Thyroid gland (tissue), 4 donors: ENCODE data around the gene OR10J5. TPM values are rescaled to one million over a fixed set of nuclear protein-coding genes. Genes with fewer than 3 reads are reported as not detected.

Experiments used
- DNase-seq, 2 donors: peaks; one replicate each; pipeline ENCODE4 v3.0.0-alpha.2; 2019
- H3K27ac ChIP-seq, 3 donors: fragments of 200-600 bp; sonication (generic); 1 replicate in 2 of 3; 2 replicates in 1 of 3; pipeline ENCODE4 v1.5.1; 2016 to 2019; ENCODE audit warnings: mild to moderate bottlenecking in 1 of 3, moderate library complexity in 1 of 3
- H3K27me3 ChIP-seq: fragments of 200-600 bp; sonication (generic); one replicate; pipeline ENCODE4 v1.5.1; 2019
- H3K36me3 ChIP-seq, 2 donors: fragments of 200-600 bp; sonication (generic); one replicate each; pipeline ENCODE4 v1.5.1; 2016 to 2019
- H3K4me1 ChIP-seq, 2 donors: fragments of 200-600 bp; sonication (generic); one replicate each; pipeline ENCODE4 v1.5.1; 2017 to 2019
- H3K4me3 ChIP-seq, 3 donors: fragments of 200-600 bp; sonication (generic); replicated peaks in 1 of 3; 1 replicate in 2 of 3; 2 replicates in 1 of 3; pipeline ENCODE4 v1.5.1; 2016; ENCODE audit warnings: mild to moderate bottlenecking in 1 of 3
- H3K9me3 ChIP-seq: fragments of 200-600 bp; sonication (generic); one replicate; pipeline ENCODE4 v1.5.1; 2017
- CTCF ChIP-seq, 6 experiments: fragments of 200-600 bp in 3 of 6; fragments of 450-650 bp in 3 of 6; sonication (generic) in 3 of 6; IDR thresholded peaks; one replicate each; pipeline ENCODE4 v1.5.1; 2016 to 2019; ENCODE audit warnings: antibody characterized with exemption in 6 of 6, mild to moderate bottlenecking in 2 of 6, inconsistent platforms in 1 of 6, moderate library complexity in 1 of 6
- POLR2A ChIP-seq, 2 donors: fragments of 450-650 bp; IDR thresholded peaks; one replicate each; pipeline ENCODE4 v1.6.1; 2017; ENCODE audit warnings: antibody characterized with exemption in 2 of 2, mild to moderate bottlenecking in 2 of 2, moderate library complexity in 1 of 2
- WGBS, 2 donors: methylation state at CpG; one replicate each; pipeline ENCODE4 v1.1.5; 2017; 5-methylcytosine and 5-hydroxymethylcytosine counted together
- intact Hi-C: fragments of 100-400 bp; cut with DNase I; formaldehyde crosslinking; loops from one replicate; pipeline ENCODE4 v1.15.1; 2023
- total RNA-seq, 4 donors: library from RNA; depleted of rRNA; stranded (reverse); fragments of >200 nt; gene quantifications; one replicate each; pipeline ENCODE4 v1.2.3, GENCODE V29; 2016

Gene OR10J5
- total RNA-seq, 4 donors from 2014 or later = not detected

GRCh38 chr1:159492575-159493323, 43.1 kb downstream of the OR10J5 start:
- DNase-seq = no peak
- Histone ChIP-seq H3K9me3 (no peaks in the 10 kb centered on the region), H3K36me3 (no peaks in the 10 kb centered on the region), H3K27ac (no peak overlapping the region), H3K27me3 (no peaks in the 10 kb centered on the region), H3K4me1 (no peaks in the 10 kb centered on the region), H3K4me3 (no peak overlapping the region)
- intact Hi-C loops = no loop called here
- 64 to 66% methylated on average over 5 of the region's 5 CpGs for WGBS, 2 donors
- TF ChIP-seq POLR2A (IDR thresholded peaks at IDR 0.05) (no peak), CTCF (IDR thresholded peaks at IDR 0.05) (no peak)

Other genes with a start within 250 kb of the OR10J5 start
- gene FCER1A, start 233.7 kb downstream of the OR10J5 start, total RNA-seq = under 1 TPM in 1 of 4 donors, not detected in 3; 0.40 TPM
- gene OR10J4, start 103.8 kb downstream of the OR10J5 start, total RNA-seq = not detected
- not detected for gene OR10J1, start 96.3 kb downstream of the OR10J5 start, total RNA-seq
- not detected for gene APCS, start 51.8 kb upstream of the OR10J5 start, total RNA-seq
- gene CRP, start 178.6 kb upstream of the OR10J5 start, total RNA-seq = not detected
- gene DUSP23, start 245.0 kb upstream of the OR10J5 start, total RNA-seq = 100 to 1,000 TPM in 2 of 4 donors, 10 to 100 TPM in 2; 97.3 to 183 (median 99.9) TPM